Activated CD8-positive, alpha-beta T cell treated with anti-CD3 and anti-CD28 coated beads, Interleukin-2, amount 10 ng/mL, durations not matched to agents 7 days and 5 days (primary cell): ENCODE data around the gene ZFP92. TPM values are rescaled to one million over a fixed set of nuclear protein-coding genes. Genes with fewer than 3 reads are reported as not detected.

Experiments used
- ATAC-seq: fragments of 150-1000 bp; cut with Tn5 transposase; one replicate; pipeline ENCODE4 v1.10.0; 2021; ENCODE audit warnings: moderate library complexity
- CTCF ChIA-PET: fragments of 350-600 bp; sonication (Branson Sonifier 250); formaldehyde crosslinking; loops from one replicate; lab custom pipeline; 2021; ENCODE audit warnings: antibody characterized with exemption; lab: Charles Lee
- POLR2A ChIA-PET: fragments of 350-600 bp; sonication (Branson Sonifier 250); formaldehyde crosslinking; loops from one replicate; lab custom pipeline; 2021; ENCODE audit warnings: antibody characterized with exemption; lab: Charles Lee
- DNase-seq: peaks from one replicate; pipeline ENCODE4 v3.0.0-alpha.2; 2020
- H3K27ac Mint-ChIP-seq: one replicate; pipeline ENCODE4 v1.8.0; 2021; ENCODE audit warnings: mild to moderate bottlenecking, mixed read lengths
- H3K27me3 Mint-ChIP-seq: one replicate; pipeline ENCODE4 v1.8.0; 2021; ENCODE audit warnings: low read depth, mixed read lengths
- H3K36me3 Mint-ChIP-seq: one replicate; pipeline ENCODE4 v1.8.0; 2021; ENCODE audit warnings: low read depth, mixed read lengths
- H3K4me1 Mint-ChIP-seq: one replicate; pipeline ENCODE4 v1.8.0; 2021; ENCODE audit warnings: low read depth, mixed read lengths
- H3K4me3 Mint-ChIP-seq: one replicate; pipeline ENCODE4 v1.8.0; 2021; ENCODE audit warnings: mild to moderate bottlenecking, mixed read lengths
- H3K9me3 Mint-ChIP-seq: one replicate; pipeline ENCODE4 v1.8.0; 2022; ENCODE audit warnings: mixed read lengths; ENCODE audit not compliant: insufficient read depth
- total RNA-seq, 2 experiments: library from RNA; stranded (reverse); gene quantifications; one replicate each; pipeline ENCODE4 v1.2.3, GENCODE V29; 2021

ZFP92 gene
- total RNA-seq, 2 experiments from 2014 or later = 1.5 to 1.6 TPM

GRCh38 chrX:153412746-153413720 is 1.8 kb downstream of the ZFP92 start:
- H3K27ac Mint-ChIP-seq = no peak overlapping the region
- no peak for DNase-seq
- H3K27me3 Mint-ChIP-seq = no peaks in the 10 kb centered on the region
- H3K9me3 Mint-ChIP-seq = no peaks in the 10 kb centered on the region
- H3K4me3 Mint-ChIP-seq = peak overlapping the region; percentile 71
- CTCF ChIA-PET = no interaction called here
- ATAC-seq = no peak
- H3K36me3 Mint-ChIP-seq = no peaks in the 10 kb centered on the region
- peaks cover 8% of the 10 kb centered on the region for H3K4me1 Mint-ChIP-seq
- POLR2A ChIA-PET = no interaction called here

- peaks cover 8% of the 10 kb centered on the region for H3K4me1 Mint-ChIP-seq
- no peak overlapping the region for H3K27ac Mint-ChIP-seq
- ChIA-PET CTCF (interaction anchor here (0.8 kb wide), 1 partner anchor 382 kb away, joined by 3 read pairs; no protein-coding TSS in a partner anchor), POLR2A (no interaction called here)
- no peaks in the 10 kb centered on the region for H3K27me3 Mint-ChIP-seq
- no peak overlapping the region for H3K4me3 Mint-ChIP-seq
- no peaks in the 10 kb centered on the region for H3K36me3 Mint-ChIP-seq
- no peaks in the 10 kb centered on the region for H3K9me3 Mint-ChIP-seq
- ATAC-seq = no peak
- no peak for DNase-seq
Observed at GRCh38 chrX:153413731-153414130, 2.5 kb downstream of the ZFP92 start.

GRCh38 chrX:153414856-153415510 is 3.7 kb downstream of the ZFP92 start:
- Mint-ChIP-seq H3K4me3 (no peak overlapping the region), H3K27ac (no peak overlapping the region), H3K9me3 (no peaks in the 10 kb centered on the region), H3K36me3 (no peaks in the 10 kb centered on the region), H3K4me1 (peaks cover 8% of the 10 kb centered on the region), H3K27me3 (no peaks in the 10 kb centered on the region)
- POLR2A ChIA-PET = no interaction called here
- no peak for ATAC-seq
- CTCF ChIA-PET = no interaction called here
- no peak for DNase-seq

GRCh38 chrX:153416781-153417450 is 5.6 kb downstream of the ZFP92 start:
- POLR2A ChIA-PET = no interaction called here
- Mint-ChIP-seq H3K36me3 (no peaks in the 10 kb centered on the region), H3K27me3 (no peaks in the 10 kb centered on the region), H3K4me1 (peaks cover 7% of the 10 kb centered on the region), H3K9me3 (no peaks in the 10 kb centered on the region), H3K4me3 (no peak overlapping the region), H3K27ac (no peak overlapping the region)
- ATAC-seq (no peak), DNase-seq (no peak)
- CTCF ChIA-PET = interaction anchor here (1.1 kb wide), 1 partner anchor 44 kb away, joined by 3 read pairs; no protein-coding TSS in a partner anchor

GRCh38 chrX:153417637-153418036 is 6.4 kb downstream of the ZFP92 start:
- ChIA-PET POLR2A (no interaction called here), CTCF (no interaction called here)
- Mint-ChIP-seq H3K9me3 (no peaks in the 10 kb centered on the region), H3K36me3 (no peaks in the 10 kb centered on the region), H3K4me1 (no peaks in the 10 kb centered on the region), H3K4me3 (no peak overlapping the region), H3K27me3 (no peaks in the 10 kb centered on the region), H3K27ac (no peak overlapping the region)
- DNase-seq (no peak), ATAC-seq (no peak)

- ChIA-PET POLR2A (no interaction called here), CTCF (no interaction called here)
- Mint-ChIP-seq H3K9me3 (no peaks in the 10 kb centered on the region), H3K4me3 (no peak overlapping the region), H3K36me3 (no peaks in the 10 kb centered on the region), H3K27me3 (no peaks in the 10 kb centered on the region), H3K27ac (no peak overlapping the region), H3K4me1 (no peaks in the 10 kb centered on the region)
- ATAC-seq (no peak), DNase-seq (no peak)
Observed at GRCh38 chrX:153420851-153421599, 9.8 kb downstream of the ZFP92 start.

- Mint-ChIP-seq H3K4me3 (no peak overlapping the region), H3K4me1 (no peaks in the 10 kb centered on the region), H3K27ac (no peak overlapping the region), H3K9me3 (no peaks in the 10 kb centered on the region), H3K27me3 (no peaks in the 10 kb centered on the region), H3K36me3 (no peaks in the 10 kb centered on the region)
- DNase-seq = no peak
- ATAC-seq = no peak
- POLR2A ChIA-PET = no interaction called here
- CTCF ChIA-PET = no interaction called here
Observed at GRCh38 chrX:153421856-153422255, 10.6 kb downstream of the ZFP92 start.

- H3K4me3 Mint-ChIP-seq = no peak overlapping the region
- H3K9me3 Mint-ChIP-seq = no peaks in the 10 kb centered on the region
- ATAC-seq (no peak), DNase-seq (no peak)
- H3K27me3 Mint-ChIP-seq = no peaks in the 10 kb centered on the region
- H3K36me3 Mint-ChIP-seq = no peaks in the 10 kb centered on the region
- no peak overlapping the region for H3K27ac Mint-ChIP-seq
- CTCF ChIA-PET = no interaction called here
- POLR2A ChIA-PET = no interaction called here
- no peaks in the 10 kb centered on the region for H3K4me1 Mint-ChIP-seq
Observed at GRCh38 chrX:153423652-153424051, 12.4 kb downstream of the ZFP92 start.

GRCh38 chrX:153426204-153426603 is 14.9 kb downstream of the ZFP92 start:
- ATAC-seq (no peak), DNase-seq (no peak)
- no peak overlapping the region for H3K4me3 Mint-ChIP-seq
- no peaks in the 10 kb centered on the region for H3K27me3 Mint-ChIP-seq
- no peaks in the 10 kb centered on the region for H3K4me1 Mint-ChIP-seq
- CTCF ChIA-PET = no interaction called here
- no peak overlapping the region for H3K27ac Mint-ChIP-seq
- no peaks in the 10 kb centered on the region for H3K9me3 Mint-ChIP-seq
- no peaks in the 10 kb centered on the region for H3K36me3 Mint-ChIP-seq
- POLR2A ChIA-PET = no interaction called here

GRCh38 chrX:153430796-153431195 is 19.5 kb downstream of the ZFP92 start:
- no peaks in the 10 kb centered on the region for H3K36me3 Mint-ChIP-seq
- POLR2A ChIA-PET = no interaction called here
- CTCF ChIA-PET = no interaction called here
- no peak overlapping the region for H3K4me3 Mint-ChIP-seq
- H3K4me1 Mint-ChIP-seq = no peaks in the 10 kb centered on the region
- ATAC-seq = no peak
- no peaks in the 10 kb centered on the region for H3K9me3 Mint-ChIP-seq
- no peak for DNase-seq
- H3K27me3 Mint-ChIP-seq = no peaks in the 10 kb centered on the region
- H3K27ac Mint-ChIP-seq = no peak overlapping the region

- Mint-ChIP-seq H3K27me3 (no peaks in the 10 kb centered on the region), H3K27ac (no peak overlapping the region), H3K4me3 (no peak overlapping the region), H3K4me1 (no peaks in the 10 kb centered on the region), H3K36me3 (no peaks in the 10 kb centered on the region), H3K9me3 (no peaks in the 10 kb centered on the region)
- ChIA-PET POLR2A (no interaction called here), CTCF (no interaction called here)
- no peak for ATAC-seq
- DNase-seq = no peak
Observed at GRCh38 chrX:153433161-153433680, 21.9 kb downstream of the ZFP92 start.
